GM19468 (cell line): ENCODE data around the gene SNX12.

Experiments used
- ATAC-seq: cut with Tn5 transposase; IDR thresholded peaks from one replicate; pipeline ENCODE4 v1.9.1; 2021; ENCODE audit warnings: mild to moderate bottlenecking, moderate library complexity, moderate number of reproducible peaks; ENCODE audit not compliant: unreplicated experiment; ENCODE audit errors: extremely low read depth

SNX12 gene

DNA sequence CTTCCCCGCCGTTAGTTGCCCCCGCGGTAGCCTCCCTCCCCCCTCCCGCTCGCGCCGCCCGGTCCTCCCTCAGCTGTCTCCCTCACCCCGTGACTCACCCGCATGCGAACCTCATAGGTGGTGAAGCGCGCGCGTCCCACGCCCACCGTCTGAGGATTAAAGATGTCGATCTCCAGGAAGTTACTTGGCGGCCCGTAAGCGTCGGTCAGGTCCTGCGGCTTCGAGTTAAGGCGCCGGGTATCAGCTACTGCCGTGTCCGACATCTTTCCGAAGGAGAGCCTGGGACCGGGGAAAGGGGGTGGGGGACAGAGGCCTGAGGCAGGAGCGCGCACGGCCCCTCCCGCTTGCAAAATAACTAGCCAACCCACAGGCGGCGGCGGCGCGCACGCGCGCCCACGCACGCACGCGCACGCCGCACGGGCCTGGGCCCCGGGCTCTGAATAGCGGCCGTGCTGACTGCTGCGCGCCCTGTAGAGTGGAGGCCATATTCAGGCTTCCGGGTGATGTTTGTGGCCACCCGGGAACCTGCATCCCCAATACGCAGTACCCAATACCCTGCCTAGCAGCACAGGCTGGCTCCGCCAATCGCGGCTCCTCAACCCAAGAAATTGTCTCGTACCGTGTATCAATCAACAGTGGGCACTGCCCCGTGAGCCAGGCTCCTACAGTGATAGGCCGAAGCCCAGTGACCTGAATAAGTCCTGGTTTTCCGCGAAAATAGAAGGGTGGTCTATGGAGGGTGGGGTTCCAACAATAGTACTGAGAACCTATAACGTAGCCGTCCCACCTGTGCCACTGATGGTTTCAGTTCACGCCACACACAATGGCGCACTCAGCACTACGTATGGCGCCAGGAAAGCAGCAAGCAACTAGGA, at the start of gene SNX12:
Gene SNX12, minus strand, starts transcription at position 291 of the 875 bp plus-strand sequence. Its CDS starts 28 bp downstream, at position 263.
- ATAC-seq, result peak; percentile 96

DNA sequence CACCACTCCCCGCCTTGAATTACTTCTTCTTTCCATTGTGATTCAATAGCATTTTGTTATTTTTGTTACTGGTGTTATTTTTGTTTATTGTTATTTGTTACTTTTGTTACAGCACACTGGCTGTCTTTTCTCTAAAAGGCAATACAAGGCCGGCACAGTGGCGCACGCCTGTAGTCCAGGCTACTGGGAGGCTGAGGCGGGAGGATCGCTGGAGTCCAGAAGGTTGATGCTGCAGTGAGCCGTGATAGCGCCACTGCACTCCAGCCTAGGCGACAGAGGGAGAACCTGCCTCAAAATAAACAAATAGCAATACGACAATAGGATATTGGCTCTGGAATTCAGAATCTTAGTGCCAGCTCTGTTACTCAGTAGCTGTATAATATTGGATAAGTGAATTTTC, 49.2 kb upstream of the SNX12 start:
- no peak for ATAC-seq

DNA sequence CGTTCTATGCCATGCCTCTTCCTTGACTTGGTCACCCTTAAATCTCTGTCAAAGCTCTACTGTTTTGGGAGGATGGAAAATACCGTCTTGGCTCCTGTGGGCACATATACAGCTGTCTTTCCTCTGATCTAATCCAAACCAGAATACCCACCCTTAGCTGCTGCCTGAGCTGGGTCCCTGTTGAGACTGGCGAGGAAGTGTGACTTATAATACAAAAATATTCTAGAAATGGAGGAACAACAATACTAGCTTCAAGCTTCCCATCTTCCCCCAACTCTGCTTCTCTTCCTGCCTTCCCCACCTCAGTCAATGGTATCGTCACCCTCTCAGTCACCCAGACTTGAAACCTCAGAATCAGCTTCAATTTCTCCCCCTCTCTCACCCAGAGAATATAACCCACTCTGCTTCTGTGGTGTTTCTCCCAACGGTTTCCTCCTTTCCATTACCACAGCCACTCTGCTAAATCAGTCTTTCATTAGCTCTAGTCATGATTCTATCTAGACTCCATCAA, 43.8 kb upstream of the SNX12 start:
- ATAC-seq, result no peak

DNA sequence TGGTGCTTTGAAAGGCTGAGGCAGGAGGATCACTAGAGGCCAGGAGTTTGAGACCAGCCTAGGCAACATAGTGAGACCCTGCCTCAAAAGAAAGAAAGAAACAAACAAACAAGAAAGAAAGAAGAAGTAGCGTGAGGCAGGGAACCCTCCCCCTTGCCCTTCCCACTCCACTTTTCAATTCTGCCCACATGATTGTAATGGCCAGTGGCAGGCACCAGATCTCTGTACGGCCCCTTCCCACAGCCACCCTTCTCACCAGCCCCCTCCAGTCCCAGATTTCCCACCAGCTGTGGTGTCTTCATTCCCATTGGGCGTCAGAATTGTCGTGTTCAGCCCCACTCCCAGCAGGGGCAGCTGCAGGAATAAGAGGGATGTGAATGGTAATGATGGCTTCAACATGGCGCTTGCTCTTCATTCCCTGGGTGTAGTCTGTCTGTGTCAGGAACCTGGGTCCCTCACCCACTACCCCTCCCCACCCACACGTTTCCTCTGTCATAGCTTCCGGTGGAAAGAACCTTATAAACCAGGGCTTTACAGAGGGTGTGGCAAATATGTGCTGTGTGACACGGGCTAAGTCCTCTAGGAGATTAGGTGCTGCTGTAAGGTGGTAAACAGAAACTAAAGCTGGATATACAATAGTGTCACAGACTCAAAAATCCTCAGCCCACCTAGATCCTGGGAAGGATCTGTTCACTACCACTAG, 43.2 kb upstream of the SNX12 start, which contains the start of gene IL2RG:
Gene IL2RG, minus strand, starts transcription at position 437 of the 703 bp plus-strand sequence. Its CDS starts 38 bp downstream, at position 399.
- peak; percentile 61 for ATAC-seq

DNA sequence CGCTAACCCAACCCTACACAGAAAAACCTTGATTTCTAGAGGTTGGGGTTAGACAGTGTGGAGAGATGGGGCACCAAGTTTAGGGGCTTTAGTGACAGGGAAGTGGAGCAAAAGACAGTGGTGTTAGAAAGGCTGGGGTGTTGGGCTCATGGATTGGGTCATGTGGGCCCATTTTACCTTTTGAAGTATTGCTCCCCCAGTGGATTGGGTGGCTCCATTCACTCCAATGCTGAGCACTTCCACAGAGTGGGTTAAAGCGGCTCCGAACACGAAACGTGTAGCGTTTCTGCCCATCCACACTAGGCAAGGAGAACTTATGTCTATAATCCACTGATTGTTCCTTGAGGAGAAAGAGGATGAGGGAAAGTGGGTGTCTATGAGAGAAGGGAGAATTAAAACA, 40.9 kb upstream of the SNX12 start:
- ATAC-seq, result no peak

DNA sequence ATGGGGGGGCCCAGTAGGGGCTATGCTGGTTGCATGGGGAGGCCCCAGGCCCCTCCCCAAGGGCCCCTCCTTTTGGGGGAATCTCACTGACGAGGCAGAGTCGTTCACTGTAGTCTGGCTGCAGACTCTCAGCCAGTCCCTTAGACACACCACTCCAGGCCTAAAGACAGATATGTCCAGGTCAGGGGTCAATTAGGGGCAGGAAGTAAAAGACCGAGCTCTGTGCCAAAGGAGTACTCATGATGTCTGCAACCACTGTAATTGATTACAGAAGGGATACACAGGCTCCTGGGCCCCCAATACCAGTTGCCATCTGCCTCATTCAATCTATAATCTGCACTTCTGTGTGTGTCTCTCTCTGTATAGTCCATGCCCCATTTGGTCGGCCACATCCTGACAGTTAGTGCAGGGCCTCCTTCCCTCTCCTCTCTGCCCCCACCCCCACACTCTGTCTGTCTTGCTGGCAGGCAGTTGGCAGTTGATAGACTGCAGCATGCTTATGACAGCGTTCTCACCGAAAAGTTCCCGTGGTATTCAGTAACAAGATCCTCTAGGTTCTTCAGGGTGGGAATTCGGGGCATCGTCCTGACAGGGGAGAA, 39.7 kb upstream of the SNX12 start:
- no peak for ATAC-seq

DNA sequence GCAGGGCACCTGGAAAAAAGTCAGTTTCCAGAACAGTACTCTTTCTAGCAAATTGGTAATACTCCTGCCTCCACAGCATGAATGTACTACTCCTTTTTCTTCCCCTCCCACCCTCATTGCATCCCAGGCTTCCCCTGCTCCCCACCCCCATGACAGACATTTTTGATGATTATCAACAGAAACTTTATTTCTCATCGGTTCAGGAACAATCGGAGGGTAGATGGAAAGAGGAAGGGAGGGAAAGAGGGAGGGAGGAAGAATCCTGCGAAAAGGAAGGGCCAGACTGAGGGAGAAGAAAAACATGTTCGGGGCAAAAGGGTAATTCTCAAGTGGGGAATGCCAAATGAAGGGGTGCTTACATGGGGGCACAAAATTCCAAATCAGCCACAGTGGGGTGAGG, 39.1 kb upstream of the SNX12 start:
- ATAC-seq, result no peak

DNA sequence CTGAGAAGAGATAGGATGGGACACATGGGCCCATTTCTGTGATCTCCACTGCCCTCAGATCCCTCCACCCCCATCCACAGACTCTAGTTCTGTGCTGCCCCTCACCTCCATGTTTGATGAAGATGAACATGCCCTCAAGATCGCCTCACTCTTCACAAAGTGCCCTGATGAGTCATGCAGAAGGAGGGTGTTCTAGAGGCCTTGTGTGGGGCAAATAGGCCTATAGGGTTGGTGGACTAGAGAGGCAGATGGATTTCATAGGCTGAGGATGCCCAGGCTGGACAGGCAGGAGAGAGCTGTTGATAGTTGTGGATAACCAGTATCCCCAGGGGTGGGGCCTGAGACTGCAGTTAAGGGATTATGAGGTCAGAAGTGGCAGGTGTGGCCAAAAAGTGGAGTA, 38.3 kb upstream of the SNX12 start, which contains the start of gene CXorf65:
Gene CXorf65, minus strand, starts transcription at position 314 of the 400 bp plus-strand sequence. Its CDS starts 184 bp downstream, at position 130.
- no peak for ATAC-seq

DNA sequence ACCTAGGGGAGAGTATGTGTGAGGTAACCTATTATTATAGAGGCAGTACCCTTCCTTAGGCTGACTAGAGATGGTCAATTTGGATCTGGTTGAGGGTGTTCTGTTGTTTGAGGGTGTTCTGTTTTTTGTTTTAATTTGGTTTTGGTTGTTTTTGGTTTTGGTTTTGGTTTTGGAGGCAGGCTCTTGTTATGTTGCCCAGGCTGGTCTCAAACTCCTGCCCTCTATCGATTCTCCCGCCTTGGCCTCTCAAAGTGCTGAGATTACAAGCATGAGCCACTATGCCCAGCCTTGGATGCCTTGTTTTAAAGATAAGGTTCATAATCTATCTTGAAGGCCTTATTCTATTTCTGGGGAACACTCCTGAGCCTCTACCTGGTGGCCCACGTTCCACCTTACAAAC, 37.5 kb upstream of the SNX12 start:
- no peak for ATAC-seq

DNA sequence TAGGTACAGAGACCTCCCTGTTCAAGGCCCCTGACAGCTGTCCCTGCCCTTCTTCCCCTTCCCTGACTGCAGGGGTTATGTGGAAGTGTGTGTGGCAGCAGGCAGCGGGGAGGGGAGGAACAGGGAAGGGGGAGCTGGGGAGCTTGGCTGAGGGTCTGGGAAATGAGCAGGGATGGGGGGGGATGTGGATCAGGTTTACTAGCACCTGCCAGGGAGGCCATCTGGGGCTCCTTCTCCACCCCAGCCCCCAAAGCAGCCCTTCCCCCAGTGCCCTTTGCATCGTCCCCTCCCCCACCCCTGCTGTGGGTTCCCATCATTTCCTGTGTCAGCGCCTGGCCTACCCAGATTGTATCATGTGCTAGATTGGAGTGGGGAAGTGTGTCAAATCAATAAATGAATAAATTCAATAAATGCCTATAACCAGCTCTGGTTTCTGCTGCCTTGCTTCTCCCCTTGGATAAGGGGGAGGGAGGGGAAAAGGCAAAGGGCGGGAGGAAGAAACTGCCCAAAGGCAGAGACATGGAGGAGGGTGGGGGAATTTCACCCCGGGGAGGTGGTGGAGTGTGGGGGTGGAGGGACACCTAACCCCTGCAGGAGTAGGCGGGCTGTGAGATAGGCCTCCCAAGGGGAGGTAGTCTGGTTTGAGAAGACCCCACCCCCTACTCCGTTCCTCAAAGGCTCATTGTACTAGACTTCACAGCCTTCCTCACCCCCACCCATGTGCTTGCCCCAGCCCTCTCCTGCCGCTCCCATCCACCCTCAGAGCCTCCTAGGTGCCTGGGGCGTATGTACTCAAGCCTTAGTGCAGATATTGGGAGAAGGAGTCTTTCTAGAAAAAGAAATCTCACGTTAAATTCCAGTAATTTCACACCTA, 35.2 kb upstream of the SNX12 start:
- no peak for ATAC-seq

DNA sequence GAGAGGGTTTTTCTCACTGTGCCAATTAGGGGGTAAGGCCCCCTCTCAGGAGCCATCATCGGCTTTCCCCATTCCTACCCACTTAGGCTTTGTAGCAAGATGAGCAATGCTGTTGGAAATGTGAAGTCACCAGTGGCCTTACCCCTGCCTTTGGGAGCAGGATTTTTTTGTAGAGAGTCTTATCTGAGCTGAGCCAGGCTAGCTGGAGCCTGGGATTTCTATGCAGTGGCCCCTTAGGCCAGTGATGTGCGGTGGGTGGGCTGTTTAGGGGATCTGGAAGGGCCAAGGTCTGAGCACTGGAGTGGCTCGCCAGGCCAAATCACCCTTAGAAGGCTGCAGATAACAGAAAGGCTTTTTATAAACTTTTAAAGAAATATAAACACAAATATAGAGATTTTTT, 34.2 kb upstream of the SNX12 start:
- ATAC-seq, result no peak

DNA sequence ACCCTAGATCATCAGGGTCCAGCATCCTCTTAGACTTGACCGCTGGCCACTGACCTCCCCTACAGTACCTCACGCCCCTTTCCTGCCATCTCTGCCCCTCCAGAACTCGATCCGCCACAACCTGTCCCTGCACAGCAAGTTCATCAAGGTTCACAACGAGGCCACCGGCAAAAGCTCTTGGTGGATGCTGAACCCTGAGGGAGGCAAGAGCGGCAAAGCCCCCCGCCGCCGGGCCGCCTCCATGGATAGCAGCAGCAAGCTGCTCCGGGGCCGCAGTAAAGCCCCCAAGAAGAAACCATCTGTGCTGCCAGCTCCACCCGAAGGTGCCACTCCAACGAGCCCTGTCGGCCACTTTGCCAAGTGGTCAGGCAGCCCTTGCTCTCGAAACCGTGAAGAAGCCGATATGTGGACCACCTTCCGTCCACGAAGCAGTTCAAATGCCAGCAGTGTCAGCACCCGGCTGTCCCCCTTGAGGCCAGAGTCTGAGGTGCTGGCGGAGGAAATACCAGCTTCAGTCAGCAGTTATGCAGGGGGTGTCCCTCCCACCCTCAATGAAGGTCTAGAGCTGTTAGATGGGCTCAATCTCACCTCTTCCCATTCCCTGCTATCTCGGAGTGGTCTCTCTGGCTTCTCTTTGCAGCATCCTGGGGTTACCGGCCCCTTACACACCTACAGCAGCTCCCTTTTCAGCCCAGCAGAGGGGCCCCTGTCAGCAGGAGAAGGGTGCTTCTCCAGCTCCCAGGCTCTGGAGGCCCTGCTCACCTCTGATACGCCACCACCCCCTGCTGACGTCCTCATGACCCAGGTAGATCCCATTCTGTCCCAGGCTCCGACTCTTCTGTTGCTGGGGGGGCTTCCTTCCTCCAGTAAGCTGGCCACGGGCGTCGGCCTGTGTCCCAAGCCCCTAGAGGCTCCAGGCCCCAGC, 32.7 kb upstream of the SNX12 start:
- ATAC-seq, result no peak

DNA sequence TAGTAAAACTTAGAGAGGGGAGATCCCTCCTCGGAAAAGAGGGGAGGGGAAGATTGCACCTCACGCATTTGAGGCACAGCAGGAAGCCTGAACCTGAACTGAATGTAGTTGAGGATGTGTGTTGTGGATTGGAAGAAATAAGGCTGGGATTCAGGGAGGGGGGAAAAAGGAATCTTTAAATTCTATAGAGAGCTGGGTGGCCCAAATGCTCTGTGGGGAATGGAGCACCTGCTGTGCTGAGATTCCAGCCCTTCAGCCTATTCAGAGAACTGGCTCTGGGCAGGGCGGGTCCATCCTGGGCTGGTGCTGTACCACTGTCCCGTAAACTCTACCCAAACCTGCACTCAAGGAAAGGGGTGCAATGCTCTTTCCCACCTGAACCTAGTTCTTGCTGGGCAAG, 31.6 kb upstream of the SNX12 start:
- ATAC-seq, result no peak

DNA sequence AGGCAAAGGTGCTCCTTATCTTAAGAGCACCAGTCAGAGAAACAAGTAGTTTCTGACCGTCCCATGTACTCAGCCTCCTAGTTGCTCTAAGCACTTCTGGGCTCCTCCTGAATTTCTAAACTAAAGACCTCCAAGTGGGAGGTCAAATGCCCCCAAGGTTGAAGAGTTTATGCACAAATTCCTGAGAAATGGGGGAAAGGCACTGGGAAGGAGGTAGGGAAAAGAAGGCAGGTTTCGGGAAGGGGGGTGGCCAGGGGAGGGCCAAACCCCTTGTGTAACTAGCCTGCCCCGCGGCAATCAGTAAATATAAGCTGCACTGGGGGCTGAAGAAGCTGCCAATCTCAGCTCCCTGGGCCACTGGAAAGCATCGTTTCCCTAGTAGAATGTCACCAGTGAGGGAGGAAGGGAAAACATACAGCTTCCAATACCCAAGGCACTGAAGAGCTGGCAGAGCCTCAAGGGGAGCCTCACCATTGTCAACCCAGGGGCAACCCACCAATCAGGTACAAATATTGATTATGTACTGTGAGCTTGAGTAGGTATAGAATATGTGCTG, 30.9 kb upstream of the SNX12 start:
- ATAC-seq, result no peak

DNA sequence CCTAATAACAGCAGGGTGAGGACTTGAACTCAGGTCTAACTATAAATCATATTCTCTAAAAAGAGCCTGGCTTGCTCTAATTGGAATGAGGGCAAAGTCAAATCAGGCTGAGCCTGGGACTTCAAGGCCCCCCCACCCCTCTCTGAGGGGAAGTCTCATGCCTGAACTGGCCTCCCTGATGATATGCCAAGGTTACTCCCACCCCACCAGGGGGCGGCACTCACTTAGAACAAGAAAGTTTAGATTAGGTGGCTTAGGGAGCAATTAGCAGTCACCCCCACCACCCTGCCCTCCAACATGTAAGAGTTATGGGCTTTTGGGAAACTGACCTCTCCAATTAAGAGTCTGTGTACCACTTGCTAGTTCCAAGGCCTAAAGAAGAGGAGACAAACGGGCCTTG, 30.2 kb upstream of the SNX12 start:
- ATAC-seq, result no peak

DNA sequence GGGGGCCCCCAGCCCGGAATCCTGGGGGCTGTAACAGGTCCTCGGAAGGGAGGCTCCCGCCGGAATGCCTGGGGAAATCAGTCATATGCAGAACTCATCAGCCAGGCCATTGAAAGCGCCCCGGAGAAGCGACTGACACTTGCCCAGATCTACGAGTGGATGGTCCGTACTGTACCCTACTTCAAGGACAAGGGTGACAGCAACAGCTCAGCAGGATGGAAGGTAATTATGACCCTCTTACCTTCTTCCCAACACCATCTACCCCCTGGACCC, 28.6 kb upstream of the SNX12 start:
- no peak for ATAC-seq

DNA sequence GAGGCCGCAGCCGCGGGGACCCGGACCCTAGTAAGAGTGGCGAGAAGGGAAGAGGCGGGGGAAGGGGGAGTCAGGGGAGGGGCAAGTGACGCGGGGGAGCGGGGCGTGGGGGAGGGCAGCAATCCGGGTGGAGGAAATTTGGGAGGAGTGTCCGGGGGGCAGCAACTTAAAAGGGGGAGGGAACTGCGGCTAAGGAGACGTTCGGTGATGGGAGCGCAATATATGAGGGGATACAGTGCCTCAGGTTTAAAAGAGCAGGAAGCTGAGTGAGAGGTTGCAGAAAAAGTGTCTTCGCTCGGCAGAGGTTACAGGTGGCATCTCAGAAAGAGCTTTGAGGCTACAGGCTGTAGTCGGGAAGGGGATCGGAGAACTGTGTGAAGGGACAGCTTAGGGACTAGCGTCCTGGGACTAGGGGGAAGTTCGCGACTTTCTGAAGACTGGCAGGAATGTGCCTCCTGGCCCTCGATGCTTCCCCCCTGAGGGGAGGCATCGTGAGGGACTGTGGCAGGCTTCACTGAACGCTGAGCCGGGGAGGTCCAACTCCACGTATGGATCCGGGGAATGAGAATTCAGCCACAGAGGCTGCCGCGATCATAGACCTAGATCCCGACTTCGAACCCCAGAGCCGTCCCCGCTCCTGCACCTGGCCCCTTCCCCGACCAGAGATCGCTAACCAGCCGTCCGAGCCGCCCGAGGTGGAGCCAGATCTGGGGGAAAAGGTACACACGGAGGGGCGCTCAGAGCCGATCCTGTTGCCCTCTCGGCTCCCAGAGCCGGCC, 28.0 kb upstream of the SNX12 start:
- no peak for ATAC-seq

DNA sequence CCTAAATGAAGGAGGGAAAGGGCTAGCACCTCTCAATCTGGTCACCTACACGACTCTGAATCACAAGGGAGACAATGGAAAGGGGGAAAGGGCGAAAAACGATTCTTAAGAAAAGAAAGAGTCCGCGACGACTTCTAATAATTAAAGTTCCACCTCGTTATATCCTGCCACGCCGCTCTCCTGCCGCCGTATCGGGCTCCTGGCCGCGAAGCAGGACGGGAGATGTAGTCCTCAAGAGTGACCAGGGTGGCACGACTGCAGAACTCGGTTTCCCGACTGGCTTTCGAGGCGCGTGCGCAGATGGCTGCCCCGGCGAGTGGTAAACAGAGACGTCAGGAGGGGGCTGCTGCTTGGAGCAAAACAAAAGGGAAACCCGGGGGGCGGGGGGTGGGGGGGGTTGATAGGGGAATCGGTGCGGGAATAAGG, 27.4 kb upstream of the SNX12 start, which contains the start of gene FOXO4:
Gene FOXO4, plus strand, starts transcription at position 297 of the 426 bp plus-strand sequence. CDS start 678 bp downstream, outside the sequence.
- peak; percentile 45 for ATAC-seq
